ENCODE measurements around the gene BHLHA9. TPM values are rescaled to one million over a fixed set of nuclear protein-coding genes. Genes with fewer than 3 reads are reported as not detected.
"Not testable (repeated sequence)": the region's sequence is repeated elsewhere in the genome, so short reads cannot be mapped to it uniquely, and the experiment has no call there.

BHLHA9 gene
- total RNA-seq, 2 experiments from 2014 or later = not detected

- Mint-ChIP-seq H3K27me3 (peaks cover 4% of the 10 kb centered on the region), H3K9me3 (peaks cover 20% of the 10 kb centered on the region), H3K36me3 (ENCODE audit: low read depth) (peaks cover 12% of the 10 kb centered on the region), H3K27ac (no peak overlapping the region), H3K4me3 (no peak overlapping the region), H3K4me1 (peaks cover 38% of the 10 kb centered on the region)
- POLR2A ChIA-PET = no interaction called here
- CTCF ChIA-PET = no interaction called here
- DNase-seq = no peak
These were observed 20.4 kb downstream of the BHLHA9 start for GRCh38 chr17:1290676-1291075.

DNA sequence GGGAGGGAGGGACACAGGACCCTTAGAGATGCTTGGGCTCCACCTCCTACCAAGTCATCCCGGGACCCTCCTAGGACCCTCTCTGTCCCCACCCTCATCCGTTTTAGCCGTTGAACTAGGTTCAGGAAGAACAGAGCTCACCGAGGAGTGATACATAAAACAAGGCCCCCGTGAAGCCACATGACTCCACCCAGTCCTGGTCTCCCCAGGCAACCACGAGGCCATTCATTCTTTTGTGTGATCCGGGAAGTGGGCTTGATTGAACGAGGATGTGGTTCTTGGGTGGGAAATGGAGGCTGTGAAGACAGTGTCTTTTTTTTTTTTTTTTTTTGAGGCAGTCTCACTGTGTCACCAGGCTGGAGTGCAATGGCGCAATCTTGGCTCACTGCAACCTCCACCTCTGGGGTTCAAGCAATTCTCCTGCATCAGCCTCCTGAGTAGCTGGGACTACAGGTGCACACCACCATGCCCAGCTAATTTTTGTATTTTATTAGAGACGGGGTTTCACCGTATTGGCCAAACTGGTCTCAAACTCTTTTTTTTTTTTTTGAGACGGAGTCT lies 24.0 kb downstream of the BHLHA9 start:
- Mint-ChIP-seq H3K4me1 (peaks cover 65% of the 10 kb centered on the region), H3K27ac (peak overlapping the region; percentile 95), H3K27me3 (peaks cover 7% of the 10 kb centered on the region), H3K9me3 (peaks cover 12% of the 10 kb centered on the region), H3K4me3 (peak overlapping the region; percentile 61), H3K36me3 (ENCODE audit: low read depth) (peaks cover 10% of the 10 kb centered on the region)
- ChIA-PET CTCF (interaction anchor here (0.5 to 1.4 kb wide), 5 partner anchors 13 to 436 kb away, joined by 3 to 4 read pairs (median 3); no protein-coding TSS in a partner anchor), POLR2A (interaction anchor here (0.6 kb wide), 1 partner anchor 58 kb away, joined by 6 read pairs; no protein-coding TSS in a partner anchor)
- DNase-seq = peak; percentile 96

DNA sequence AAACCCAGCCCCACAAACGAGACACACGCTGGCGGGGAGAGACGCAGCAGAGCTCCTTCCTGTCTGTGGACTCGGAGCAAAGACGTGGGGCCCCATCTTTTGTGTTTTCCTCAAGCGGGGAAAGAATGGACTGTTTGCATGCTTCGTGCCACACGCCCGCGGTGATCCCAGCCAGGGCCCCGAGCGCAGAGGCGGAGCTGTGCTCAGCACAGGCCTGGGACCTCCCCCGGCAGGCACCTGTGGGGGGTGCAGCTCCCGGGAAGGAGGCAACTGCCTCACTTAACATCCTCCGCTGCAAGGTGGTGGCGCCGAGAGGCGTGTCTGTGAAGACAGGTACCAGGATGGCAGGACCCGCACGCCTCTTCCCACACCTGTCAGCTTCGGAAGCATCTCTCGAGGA lies 28.4 kb downstream of the BHLHA9 start:
- peaks cover 51% of the 10 kb centered on the region for H3K4me1 Mint-ChIP-seq
- POLR2A ChIA-PET = no interaction called here
- no peak overlapping the region for H3K27ac Mint-ChIP-seq
- peaks cover 7% of the 10 kb centered on the region for H3K27me3 Mint-ChIP-seq
- H3K4me3 Mint-ChIP-seq = no peak overlapping the region
- no peaks in the 10 kb centered on the region for H3K9me3 Mint-ChIP-seq
- H3K36me3 Mint-ChIP-seq (ENCODE audit: low read depth) = peaks cover 3% of the 10 kb centered on the region
- DNase-seq = peak; percentile 26
- CTCF ChIA-PET = interaction anchor here (0.7 to 3.8 kb wide), 5 partner anchors 9 to 34 kb away, joined by 3 to 17 read pairs (median 4); no protein-coding TSS in a partner anchor

DNA sequence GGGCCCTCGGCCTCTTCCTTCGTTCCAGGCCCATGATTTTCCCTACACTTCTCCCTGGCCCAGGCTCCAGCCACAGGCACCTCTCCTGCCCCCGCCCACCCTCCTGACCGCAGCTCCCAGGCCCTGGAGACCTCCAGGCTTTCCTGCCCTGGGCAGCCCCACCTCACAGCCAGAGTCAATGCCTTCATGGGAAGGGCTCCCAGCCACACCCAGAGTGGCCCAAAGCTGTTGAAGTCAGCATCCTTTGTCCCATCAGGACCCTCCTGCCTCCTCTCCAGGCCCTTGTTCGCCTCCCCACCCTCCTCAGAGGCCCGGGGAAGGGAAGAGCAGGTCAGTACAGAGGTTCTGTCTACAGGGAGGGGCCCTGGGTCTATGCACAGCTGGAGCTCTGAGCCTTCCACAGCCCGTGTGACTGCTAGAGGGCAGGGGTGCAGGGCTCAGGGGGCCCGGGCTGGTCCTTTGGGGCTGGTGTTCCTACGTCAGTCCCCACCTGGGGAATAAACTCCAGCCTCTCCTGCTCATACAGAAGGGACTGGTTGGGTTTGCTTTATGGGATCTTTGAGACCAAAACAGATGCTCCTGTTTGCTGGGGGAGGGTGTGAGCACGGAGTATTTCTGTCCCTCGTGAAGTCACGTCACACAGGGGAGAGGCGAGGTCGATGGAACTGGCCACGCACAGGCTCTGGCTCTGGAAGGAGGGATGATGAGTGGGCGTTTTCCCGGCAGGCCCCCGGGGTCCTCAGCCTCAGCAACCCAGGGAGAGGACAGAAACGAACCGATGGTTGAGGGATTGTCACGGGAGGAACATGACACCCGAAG lies 29.5 kb downstream of the BHLHA9 start:
- peaks cover 39% of the 10 kb centered on the region for H3K4me1 Mint-ChIP-seq
- CTCF ChIA-PET = interaction anchor here (0.7 to 3.8 kb wide), 4 partner anchors 8 to 33 kb away, joined by 3 to 17 read pairs (median 4); no protein-coding TSS in a partner anchor
- H3K27me3 Mint-ChIP-seq = peaks cover 6% of the 10 kb centered on the region
- H3K4me3 Mint-ChIP-seq = no peak overlapping the region
- H3K9me3 Mint-ChIP-seq = no peaks in the 10 kb centered on the region
- DNase-seq = no peak
- H3K36me3 Mint-ChIP-seq (ENCODE audit: low read depth) = peaks cover 1% of the 10 kb centered on the region
- no peak overlapping the region for H3K27ac Mint-ChIP-seq
- POLR2A ChIA-PET = no interaction called here

DNA sequence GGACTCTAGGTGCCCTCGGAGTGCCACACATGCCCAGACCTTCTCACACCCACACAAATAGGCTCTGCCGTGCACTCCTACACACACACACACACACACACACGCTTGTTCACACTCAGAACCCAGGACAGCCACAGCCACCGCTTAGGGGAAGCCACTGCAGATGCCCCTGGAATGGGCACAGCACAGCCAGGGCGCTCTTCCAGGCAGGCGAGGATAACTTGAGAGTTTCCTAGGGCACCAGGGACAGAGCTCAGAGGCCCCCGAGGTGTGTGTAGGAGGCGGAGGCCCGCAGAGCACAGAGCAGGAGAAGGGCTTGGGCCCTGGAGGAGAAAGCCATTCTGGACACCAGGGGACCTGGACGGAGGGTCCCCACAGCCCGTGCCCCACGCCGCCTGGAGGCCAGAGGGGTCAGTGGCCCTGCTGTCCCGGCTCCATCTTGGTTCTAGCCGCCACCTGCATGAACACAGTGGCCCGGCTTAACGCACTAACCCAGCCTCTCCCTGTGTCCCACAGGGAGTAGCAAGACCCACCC lies 30.2 kb downstream of the BHLHA9 start:
- CTCF ChIA-PET = no interaction called here
- H3K9me3 Mint-ChIP-seq = no peaks in the 10 kb centered on the region
- no peak overlapping the region for H3K27ac Mint-ChIP-seq
- peaks cover 6% of the 10 kb centered on the region for H3K27me3 Mint-ChIP-seq
- peaks cover 33% of the 10 kb centered on the region for H3K4me1 Mint-ChIP-seq
- H3K36me3 Mint-ChIP-seq (ENCODE audit: low read depth) = peaks cover 1% of the 10 kb centered on the region
- no peak for DNase-seq
- H3K4me3 Mint-ChIP-seq = no peak overlapping the region
- POLR2A ChIA-PET = no interaction called here

DNA sequence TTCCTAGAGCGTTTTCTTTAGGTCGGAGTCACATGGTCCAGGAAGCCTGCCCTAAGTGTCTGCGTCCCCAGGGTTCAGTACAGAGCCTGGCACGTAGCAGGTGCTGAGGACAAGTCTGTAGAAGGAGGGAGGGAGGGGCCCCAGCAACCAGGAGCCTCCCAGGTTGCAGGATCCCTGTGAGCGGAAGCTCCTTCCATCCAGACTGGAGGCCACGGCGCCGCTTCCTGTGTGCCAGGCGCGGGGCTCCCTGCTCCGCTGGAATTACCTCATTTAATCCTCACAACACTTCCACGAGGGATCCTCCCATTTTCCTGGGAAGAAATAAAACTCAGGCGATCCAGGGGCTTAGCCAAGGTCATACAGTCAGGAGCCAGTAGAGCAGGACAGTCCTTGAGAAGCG lies 31.3 kb downstream of the BHLHA9 start:
- no peaks in the 10 kb centered on the region for H3K9me3 Mint-ChIP-seq
- no peak overlapping the region for H3K4me3 Mint-ChIP-seq
- DNase-seq = no peak
- peaks cover 6% of the 10 kb centered on the region for H3K27me3 Mint-ChIP-seq
- ChIA-PET POLR2A (no interaction called here), CTCF (no interaction called here)
- no peak overlapping the region for H3K27ac Mint-ChIP-seq
- H3K36me3 Mint-ChIP-seq (ENCODE audit: low read depth) = no peaks in the 10 kb centered on the region
- peaks cover 28% of the 10 kb centered on the region for H3K4me1 Mint-ChIP-seq

GRCh38 chr17:1302761-1303160 lies 32.5 kb downstream of the BHLHA9 start:
- H3K36me3 Mint-ChIP-seq (ENCODE audit: low read depth) = no peaks in the 10 kb centered on the region
- peaks cover 7% of the 10 kb centered on the region for H3K27me3 Mint-ChIP-seq
- ChIA-PET POLR2A (no interaction called here), CTCF (no interaction called here)
- no peak overlapping the region for H3K4me3 Mint-ChIP-seq
- peaks cover 18% of the 10 kb centered on the region for H3K4me1 Mint-ChIP-seq
- DNase-seq = no peak
- H3K9me3 Mint-ChIP-seq = no peaks in the 10 kb centered on the region
- H3K27ac Mint-ChIP-seq = no peak overlapping the region

- CTCF ChIA-PET = interaction anchor here (0.6 to 1.5 kb wide), 2 partner anchors 26 to 163 kb away, joined by 3 to 4 read pairs; no protein-coding TSS in a partner anchor
These were observed 34.3 kb downstream of the BHLHA9 start for GRCh38 chr17:1304522-1304921.

GRCh38 chr17:1304962-1305563 lies 34.8 kb downstream of the BHLHA9 start:
- H3K27ac Mint-ChIP-seq = no peak overlapping the region
- H3K4me1 Mint-ChIP-seq = peaks cover 4% of the 10 kb centered on the region
- ChIA-PET POLR2A (no interaction called here), CTCF (interaction anchor here (1.5 kb wide), 1 partner anchor 26 kb away, joined by 3 read pairs; no protein-coding TSS in a partner anchor)
- no peak overlapping the region for H3K4me3 Mint-ChIP-seq
- no peaks in the 10 kb centered on the region for H3K9me3 Mint-ChIP-seq
- peaks cover 4% of the 10 kb centered on the region for H3K27me3 Mint-ChIP-seq
- no peak for DNase-seq
- H3K36me3 Mint-ChIP-seq (ENCODE audit: low read depth) = no peaks in the 10 kb centered on the region

More at GRCh38 chr17:1304522-1304921, 34.3 kb downstream of the BHLHA9 start:
- Mint-ChIP-seq H3K27me3 (peaks cover 6% of the 10 kb centered on the region), H3K9me3 (no peaks in the 10 kb centered on the region), H3K4me1 (peaks cover 4% of the 10 kb centered on the region), H3K4me3 (no peak overlapping the region), H3K36me3 (ENCODE audit: low read depth) (no peaks in the 10 kb centered on the region), H3K27ac (no peak overlapping the region)
- POLR2A ChIA-PET = no interaction called here
- no peak for DNase-seq

DNA sequence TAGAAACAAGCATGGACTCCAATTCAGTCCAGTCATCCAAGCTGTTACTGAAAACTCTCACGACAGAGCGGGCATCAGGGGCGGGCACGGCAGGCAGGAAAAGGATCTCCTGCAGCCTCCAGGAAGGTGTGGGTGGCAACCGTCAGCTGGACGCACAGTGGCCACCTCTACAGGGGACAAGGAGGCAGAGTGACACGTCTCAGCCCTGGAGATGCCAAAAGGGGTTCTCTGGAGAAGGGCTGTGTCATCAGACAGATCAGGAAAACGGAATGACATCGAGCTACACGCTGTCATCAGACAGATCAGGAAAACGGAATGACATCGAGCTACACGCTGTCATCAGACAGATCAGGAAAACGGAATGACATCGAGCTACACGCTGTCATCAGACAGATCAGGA lies 37.6 kb downstream of the BHLHA9 start:
- DNase-seq; H3K27me3 Mint-ChIP-seq; POLR2A ChIA-PET; H3K36me3 Mint-ChIP-seq (ENCODE audit: low read depth); H3K27ac Mint-ChIP-seq; H3K9me3 Mint-ChIP-seq; H3K4me1 Mint-ChIP-seq; H3K4me3 Mint-ChIP-seq: not testable (repeated sequence)
- CTCF ChIA-PET = interaction anchor here (0.8 kb wide), 1 partner anchor 9 kb away, joined by 4 read pairs; no protein-coding TSS in a partner anchor

- DNase-seq = peak; percentile 32
- Mint-ChIP-seq H3K36me3 (ENCODE audit: low read depth) (no peaks in the 10 kb centered on the region), H3K4me1 (no peaks in the 10 kb centered on the region), H3K9me3 (no peaks in the 10 kb centered on the region), H3K27me3 (peaks cover 13% of the 10 kb centered on the region), H3K4me3 (no peak overlapping the region), H3K27ac (no peak overlapping the region)
- CTCF ChIA-PET = no interaction called here
- POLR2A ChIA-PET = no interaction called here
These were observed 42.1 kb downstream of the BHLHA9 start for GRCh38 chr17:1312261-1312870.

- no peak for DNase-seq
- no peak overlapping the region for H3K27ac Mint-ChIP-seq
- CTCF ChIA-PET = interaction anchor here (0.6 kb wide), 1 partner anchor 856 kb away, joined by 3 read pairs; no protein-coding TSS in a partner anchor
These were observed 43.2 kb downstream of the BHLHA9 start for GRCh38 chr17:1313270-1314005.

More at GRCh38 chr17:1313270-1314005, 43.2 kb downstream of the BHLHA9 start:
- peaks cover 13% of the 10 kb centered on the region for H3K27me3 Mint-ChIP-seq
- POLR2A ChIA-PET = no interaction called here
- no peak overlapping the region for H3K4me3 Mint-ChIP-seq
- H3K4me1 Mint-ChIP-seq = no peaks in the 10 kb centered on the region
- H3K36me3 Mint-ChIP-seq (ENCODE audit: low read depth) = no peaks in the 10 kb centered on the region
- no peaks in the 10 kb centered on the region for H3K9me3 Mint-ChIP-seq

All from activated CD4-positive, alpha-beta T cell treated with anti-CD3 and anti-CD28 coated beads, Interleukin-2, amount 10 ng/mL, durations not matched to agents 7 days and 5 days (primary cell).